Sigmoid colon (tissue), 7 donors: Measurements from ENCODE around the gene LHPP. TPM values are rescaled to one million over a fixed set of nuclear protein-coding genes. Genes with fewer than 3 reads are reported as not detected.

Experiments
- DNase-seq: peaks from one replicate; pipeline ENCODE4 v3.0.0-alpha.2; 2019
- H3K27ac ChIP-seq, 4 donors: fragments of 200-600 bp; sonication (generic); one replicate each; pipeline ENCODE4 v1.5.1; 2016 to 2019; ENCODE audit warnings: mild to moderate bottlenecking in 1 of 4
- H3K27me3 ChIP-seq, 3 donors: fragments of 200-600 bp; sonication (generic); one replicate each; pipeline ENCODE4 v1.5.1; 2019; ENCODE audit warnings: mild to moderate bottlenecking in 1 of 3
- H3K36me3 ChIP-seq, 4 donors: fragments of 200-600 bp; sonication (generic); one replicate each; pipeline ENCODE4 v1.5.1; 2016 to 2019
- H3K4me1 ChIP-seq, 4 donors: fragments of 200-600 bp; sonication (generic); one replicate each; pipeline ENCODE4 v1.5.1; 2017 to 2019
- H3K4me3 ChIP-seq, 4 donors: fragments of 200-600 bp; sonication (generic); one replicate each; pipeline ENCODE4 v1.5.1; 2017 to 2019; ENCODE audit warnings: mild to moderate bottlenecking in 2 of 4, moderate library complexity in 1 of 4
- H3K9me3 ChIP-seq, 4 donors: fragments of 200-600 bp in 3 of 4; sonication (generic) in 3 of 4; one replicate each; pipeline versions ENCODE4 v1.5.1 to v1.6.1; 2013 to 2019
- EP300 ChIP-seq, 4 donors: sonication (generic); formaldehyde crosslinking; IDR thresholded peaks; one replicate each; pipeline ENCODE4 v1.6.1; 2017; ENCODE audit warnings: antibody characterized with exemption in 4 of 4
- POLR2A ChIP-seq, 2 donors: fragments of 450-650 bp; IDR thresholded peaks; one replicate each; pipeline ENCODE4 v1.6.1; 2016; ENCODE audit warnings: antibody characterized with exemption in 2 of 2, mild to moderate bottlenecking in 2 of 2, moderate library complexity in 2 of 2
- POLR2AphosphoS5 ChIP-seq, 4 donors: sonication (generic); formaldehyde crosslinking; IDR thresholded peaks; one replicate each; pipeline ENCODE4 v1.6.1; 2017; ENCODE audit warnings: antibody characterized with exemption in 4 of 4
- WGBS, 2 donors: extraction: QIAGEN DNeasy Blood & Tissue Kit; methylation state at CpG; one replicate each; pipeline ENCODE4 v1.1.7; 2013; 5-methylcytosine and 5-hydroxymethylcytosine counted together
- intact Hi-C: fragments of 100-400 bp; cut with DNase I; formaldehyde crosslinking; loops from one replicate; pipeline ENCODE4 v1.15.1; 2023
- polyA plus RNA-seq, 3 donors: library from polyadenylated mRNA; stranded (reverse); fragments of 200-250 nt; gene quantifications; one replicate each; pipeline ENCODE4 v1.2.3, GENCODE V29; 2013
- total RNA-seq, 4 donors: library from RNA; depleted of rRNA; stranded (reverse); fragments of >200 nt; gene quantifications; one replicate each; pipeline ENCODE4 v1.1.0, GENCODE V29; 2016
- TF ChIP-seq, protein P1 (sequence below), 4 experiments: fragments of 450-650 bp in 3 of 4; fragments of 200-600 bp in 1 of 4; IDR thresholded peaks; one replicate each; pipeline ENCODE4 v1.5.1; 2016 to 2019; ENCODE audit warnings: antibody characterized with exemption in 4 of 4, mild to moderate bottlenecking in 3 of 4, moderate library complexity in 2 of 4
- donor health status: healthy with polysubstance abuse.
- donor health status: Bipolar disorder and iron deficiency.
- donor health status: healthy.

LHPP gene
- total and polyA plus RNA-seq, 7 donors = 17.1 to 35.7 (median 20.6) TPM

DNA sequence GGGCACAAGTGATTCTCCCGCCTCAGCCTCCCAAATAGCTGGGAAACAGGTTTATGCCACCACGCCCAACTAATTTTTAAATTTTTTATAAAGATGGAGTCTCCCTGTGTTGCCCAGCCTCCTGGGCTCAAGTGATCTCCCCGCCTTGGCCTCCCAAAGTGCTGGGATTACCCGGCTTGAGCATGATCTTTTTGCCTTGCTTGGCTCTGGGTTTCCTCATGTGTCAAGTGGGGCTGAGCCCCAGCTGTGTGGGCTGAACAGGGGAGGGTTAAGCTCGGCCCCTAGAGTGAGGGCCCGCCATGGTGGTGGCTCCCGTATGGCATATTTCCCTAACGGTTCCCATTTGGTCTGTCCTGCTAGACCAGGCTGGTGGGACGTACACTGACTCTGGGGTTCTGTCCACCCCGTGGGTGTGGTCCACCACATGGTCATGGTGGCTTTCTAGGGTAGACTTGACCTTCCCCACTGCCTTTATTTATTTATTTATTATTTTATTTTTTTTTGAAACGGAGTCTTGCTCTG, 66.3 kb downstream of the LHPP start:
- DNase-seq = peak; percentile 57
- Histone ChIP-seq H3K27me3 (no peaks in the 10 kb centered on the region), H3K27ac (peak overlapping the region in 2 of 4 donors; percentile 79 to 92), H3K4me1 (peaks cover 0 to 54% (median 40%) of the 10 kb centered on the region in 4 donors), H3K36me3 (no peaks in the 10 kb centered on the region), H3K9me3 (no peaks in the 10 kb centered on the region), H3K4me3 (no peak overlapping the region)
- 91 to 94% methylated on average over 11 of the region's 11 CpGs for WGBS, 2 donors
- intact Hi-C loops = loop anchor here (10.0 kb wide), 3 partner anchors 423 to 537 kb away; no protein-coding TSS in a partner anchor
- no peak for TF ChIP-seq POLR2A (IDR thresholded peaks at IDR 0.05)
- TF ChIP-seq POLR2AphosphoS5 (IDR thresholded peaks at IDR 0.05) = no peak

DNA sequence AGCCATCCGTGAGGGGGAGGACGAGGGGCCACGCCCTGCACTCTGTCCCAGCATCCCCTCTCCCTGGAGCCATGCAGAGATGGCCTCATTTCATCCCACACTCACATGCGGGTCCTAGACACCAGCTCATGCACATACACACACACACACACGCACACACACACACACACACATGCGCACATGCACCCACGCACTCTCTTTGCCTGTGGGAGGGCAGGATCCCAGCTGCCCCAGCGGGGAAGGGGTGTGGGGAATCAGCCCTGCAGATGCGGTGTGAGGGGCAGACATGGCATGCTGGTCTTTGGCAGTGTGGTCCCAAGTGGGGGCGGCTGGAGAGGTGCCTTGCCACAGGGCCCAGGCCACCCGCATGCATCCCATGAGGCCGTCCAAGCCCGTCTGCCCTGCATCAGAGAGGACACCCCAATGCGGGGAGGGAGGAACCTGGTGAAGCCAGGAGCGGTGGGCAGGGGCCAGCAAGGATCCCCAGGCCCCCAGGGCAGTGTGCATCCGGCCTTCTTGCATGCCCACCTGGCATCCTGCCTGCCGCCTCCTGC, 68.1 kb downstream of the LHPP start:
- TF ChIP-seq POLR2A (IDR thresholded peaks at IDR 0.05) (no peak), POLR2AphosphoS5 (IDR thresholded peaks at IDR 0.05) (no peak), EP300 (IDR thresholded peaks at IDR 0.05) (no peak)
- TF ChIP-seq, protein P1, sequence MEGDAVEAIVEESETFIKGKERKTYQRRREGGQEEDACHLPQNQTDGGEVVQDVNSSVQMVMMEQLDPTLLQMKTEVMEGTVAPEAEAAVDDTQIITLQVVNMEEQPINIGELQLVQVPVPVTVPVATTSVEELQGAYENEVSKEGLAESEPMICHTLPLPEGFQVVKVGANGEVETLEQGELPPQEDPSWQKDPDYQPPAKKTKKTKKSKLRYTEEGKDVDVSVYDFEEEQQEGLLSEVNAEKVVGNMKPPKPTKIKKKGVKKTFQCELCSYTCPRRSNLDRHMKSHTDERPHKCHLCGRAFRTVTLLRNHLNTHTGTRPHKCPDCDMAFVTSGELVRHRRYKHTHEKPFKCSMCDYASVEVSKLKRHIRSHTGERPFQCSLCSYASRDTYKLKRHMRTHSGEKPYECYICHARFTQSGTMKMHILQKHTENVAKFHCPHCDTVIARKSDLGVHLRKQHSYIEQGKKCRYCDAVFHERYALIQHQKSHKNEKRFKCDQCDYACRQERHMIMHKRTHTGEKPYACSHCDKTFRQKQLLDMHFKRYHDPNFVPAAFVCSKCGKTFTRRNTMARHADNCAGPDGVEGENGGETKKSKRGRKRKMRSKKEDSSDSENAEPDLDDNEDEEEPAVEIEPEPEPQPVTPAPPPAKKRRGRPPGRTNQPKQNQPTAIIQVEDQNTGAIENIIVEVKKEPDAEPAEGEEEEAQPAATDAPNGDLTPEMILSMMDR (IDR thresholded peaks at IDR 0.05) = no peak
- intact Hi-C loops = loop anchor here (1.0 to 10.0 kb wide), 6 partner anchors 215 to 535 kb away; partner anchors contain the start of gene FAM53B
- DNase-seq = no peak
- H3K27ac ChIP-seq = peak overlapping the region in 2 of 4 donors; percentile 54 to 58
- WGBS, 2 donors = 52 to 65% methylated on average over 17 of the region's 17 CpGs
- no peak overlapping the region for H3K4me3 ChIP-seq
- H3K27me3 ChIP-seq = no peaks in the 10 kb centered on the region
- H3K4me1 ChIP-seq = peaks cover 0 to 36% (median 22%) of the 10 kb centered on the region in 4 donors
- no peaks in the 10 kb centered on the region for H3K36me3 ChIP-seq
- no peaks in the 10 kb centered on the region for H3K9me3 ChIP-seq

- Histone ChIP-seq H3K27me3 (no peaks in the 10 kb centered on the region), H3K27ac (peak overlapping the region in 2 of 4 donors; percentile 54 to 58), H3K36me3 (no peaks in the 10 kb centered on the region), H3K9me3 (no peaks in the 10 kb centered on the region), H3K4me1 (peaks cover 0 to 31% (median 19%) of the 10 kb centered on the region in 4 donors), H3K4me3 (no peak overlapping the region)
- 10 to 14% methylated on average over 18 of the region's 18 CpGs for WGBS, 2 donors
- DNase-seq = peak; percentile 93
- TF ChIP-seq POLR2AphosphoS5 (IDR thresholded peaks at IDR 0.05) = peak in 2 of 4 donors; percentile 11 to 38
- TF ChIP-seq EP300 (IDR thresholded peaks at IDR 0.05) = no peak
- TF ChIP-seq POLR2A (IDR thresholded peaks at IDR 0.05) = no peak
- TF ChIP-seq, protein P1 (IDR thresholded peaks at IDR 0.05) = peak; percentile 88 to 95 (median 90)
- intact Hi-C loops = loop anchor here (1.0 to 5.0 kb wide), 3 partner anchors 214 to 387 kb away; partner anchors contain the start of gene FAM53B
Measured at GRCh38 chr10:124530215-124530665, 68.6 kb downstream of the LHPP start.

- H3K4me1 ChIP-seq = peaks cover 0 to 26% (median 14%) of the 10 kb centered on the region in 4 donors
- TF ChIP-seq POLR2AphosphoS5 (IDR thresholded peaks at IDR 0.05) (no peak), POLR2A (IDR thresholded peaks at IDR 0.05) (no peak), EP300 (IDR thresholded peaks at IDR 0.05) (no peak)
- TF ChIP-seq, protein P1 (IDR thresholded peaks at IDR 0.05) = no peak
- H3K36me3 ChIP-seq = no peaks in the 10 kb centered on the region
- no peaks in the 10 kb centered on the region for H3K9me3 ChIP-seq
- DNase-seq = no peak
- intact Hi-C loops = loop anchor here (1.0 to 5.0 kb wide), 3 partner anchors 213 to 386 kb away; partner anchors contain the start of gene FAM53B
- peak overlapping the region in 1 of 4 donors; percentile 6 for H3K27ac ChIP-seq
- WGBS, 2 donors = 84 to 89% methylated on average over 9 of the region's 9 CpGs
- H3K4me3 ChIP-seq = no peak overlapping the region
- H3K27me3 ChIP-seq = no peaks in the 10 kb centered on the region
Measured at GRCh38 chr10:124530816-124531215, 69.2 kb downstream of the LHPP start.

- no peak overlapping the region for H3K4me3 ChIP-seq
- H3K36me3 ChIP-seq = no peaks in the 10 kb centered on the region
- 76 to 78% methylated on average over 11 of the region's 11 CpGs for WGBS, 2 donors
- H3K27me3 ChIP-seq = no peaks in the 10 kb centered on the region
- H3K4me1 ChIP-seq = peaks cover 0 to 13% (median 9%) of the 10 kb centered on the region in 4 donors
- no peak for DNase-seq
- H3K27ac ChIP-seq = no peak overlapping the region
- TF ChIP-seq EP300 (IDR thresholded peaks at IDR 0.05) (no peak), POLR2AphosphoS5 (IDR thresholded peaks at IDR 0.05) (no peak), POLR2A (IDR thresholded peaks at IDR 0.05) (no peak)
- TF ChIP-seq, protein P1 (IDR thresholded peaks at IDR 0.05) = no peak
- intact Hi-C loops = loop anchor here (5.0 kb wide), 1 partner anchor 385 kb away; no protein-coding TSS in a partner anchor
- H3K9me3 ChIP-seq = no peaks in the 10 kb centered on the region
Measured at GRCh38 chr10:124532106-124532641, 70.6 kb downstream of the LHPP start.
